ENCODE measurements around the gene FAM107B. TPM values are rescaled to one million over a fixed set of nuclear protein-coding genes. Genes with fewer than 3 reads are reported as not detected.

Gene FAM107B
- total and polyA plus RNA-seq, 2 experiments from 2014 or later: 11.0 to 17.6 TPM

GRCh38 chr10:14782691-14783363 is 8.1 kb upstream of the FAM107B start:
- Histone ChIP-seq H3K79me2 (replicated peaks; ENCODE audit: insufficient read depth) (no peaks in the 10 kb centered on the region), H3K9me2 (ENCODE audit: insufficient read depth) (no peaks in the 10 kb centered on the region), H3K4me1 (ENCODE audit: insufficient read depth) (no peaks in the 10 kb centered on the region), H3K4me3 (no peak overlapping the region), H3K36me3 (ENCODE audit: insufficient read depth) (no peaks in the 10 kb centered on the region), H3K4me2 (no peak overlapping the region), H3F3A (replicated peaks; ENCODE audit: low read depth) (no peaks in the 10 kb centered on the region), H3K27me3 (ENCODE audit: insufficient read depth) (no peaks in the 10 kb centered on the region), H4K20me1 (replicated peaks; ENCODE audit: insufficient read depth) (no peaks in the 10 kb centered on the region), H2AFZ (0 out of 2 replicates have a peak overlapping the region, but pooled peaks have one; percentile 18), H3K27ac (ENCODE audit: low read depth) (no peak overlapping the region)
- no peak overlapping the region for H3K4me3 Mint-ChIP-seq
- H3K4me1 Mint-ChIP-seq: 0 out of 3 replicates have a peak, but pooled peaks cover 3% of the 10 kb centered on the region
- no peaks in the 10 kb centered on the region for H3K36me3 Mint-ChIP-seq (ENCODE audit: low read depth)
- ATAC-seq: no peak
- H3K27me3 Mint-ChIP-seq (ENCODE audit: insufficient read depth, low read depth, poor library complexity): peaks cover 6% of the 10 kb centered on the region
- no peak for TF ChIP-seq CREB1 (CRISPR knock-in tag; IDR thresholded peaks at IDR 0.05; ENCODE audit: low read depth)
- TF ChIP-seq, protein P1, sequence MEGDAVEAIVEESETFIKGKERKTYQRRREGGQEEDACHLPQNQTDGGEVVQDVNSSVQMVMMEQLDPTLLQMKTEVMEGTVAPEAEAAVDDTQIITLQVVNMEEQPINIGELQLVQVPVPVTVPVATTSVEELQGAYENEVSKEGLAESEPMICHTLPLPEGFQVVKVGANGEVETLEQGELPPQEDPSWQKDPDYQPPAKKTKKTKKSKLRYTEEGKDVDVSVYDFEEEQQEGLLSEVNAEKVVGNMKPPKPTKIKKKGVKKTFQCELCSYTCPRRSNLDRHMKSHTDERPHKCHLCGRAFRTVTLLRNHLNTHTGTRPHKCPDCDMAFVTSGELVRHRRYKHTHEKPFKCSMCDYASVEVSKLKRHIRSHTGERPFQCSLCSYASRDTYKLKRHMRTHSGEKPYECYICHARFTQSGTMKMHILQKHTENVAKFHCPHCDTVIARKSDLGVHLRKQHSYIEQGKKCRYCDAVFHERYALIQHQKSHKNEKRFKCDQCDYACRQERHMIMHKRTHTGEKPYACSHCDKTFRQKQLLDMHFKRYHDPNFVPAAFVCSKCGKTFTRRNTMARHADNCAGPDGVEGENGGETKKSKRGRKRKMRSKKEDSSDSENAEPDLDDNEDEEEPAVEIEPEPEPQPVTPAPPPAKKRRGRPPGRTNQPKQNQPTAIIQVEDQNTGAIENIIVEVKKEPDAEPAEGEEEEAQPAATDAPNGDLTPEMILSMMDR (conservative IDR thresholded peaks at IDR 0.05; ENCODE audit: low read depth in 2 of 2): no peak
- no peak for TF ChIP-seq JUNB (IDR thresholded peaks at IDR 0.05; ENCODE audit: unreplicated experiment)
- no peak for TF ChIP-seq EZH2phosphoT487 (IDR thresholded peaks at IDR 0.05; ENCODE audit: unreplicated experiment)
- TF ChIP-seq ZNF114 (CRISPR knock-in tag; IDR thresholded peaks at IDR 0.05): no peak
- no peak overlapping the region for H3K27ac Mint-ChIP-seq
- no peak for DNase-seq (ENCODE audit: low spot score)
- peaks cover 6% of the 10 kb centered on the region; the same call in 1 of the 3 replicates for H3K9me3 Mint-ChIP-seq

DNA sequence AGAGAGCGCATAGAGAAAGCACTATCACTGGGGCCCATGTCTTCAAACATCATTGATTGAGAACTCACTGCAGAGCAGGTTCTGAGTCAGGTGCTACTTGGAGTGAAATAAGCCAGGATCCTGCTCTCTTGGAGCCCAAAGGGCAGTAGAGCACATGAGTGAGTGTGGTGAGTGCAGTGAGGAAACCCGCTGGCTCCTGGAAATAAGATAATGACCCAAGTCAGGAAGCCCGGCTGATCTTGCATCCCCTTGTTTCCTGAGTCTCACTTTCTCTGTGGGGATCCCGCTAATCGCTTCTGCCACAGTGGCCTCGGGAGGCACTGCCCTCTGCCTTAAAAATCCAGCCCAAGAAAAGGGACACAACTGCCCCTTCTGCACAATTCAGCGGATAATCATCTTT is 7.1 kb upstream of the FAM107B start:
- H3F3A ChIP-seq (replicated peaks; ENCODE audit: low read depth): no peaks in the 10 kb centered on the region
- no peaks in the 10 kb centered on the region for H3K79me2 ChIP-seq (replicated peaks; ENCODE audit: insufficient read depth)
- no peak overlapping the region for H3K4me2 ChIP-seq
- H4K20me1 ChIP-seq (replicated peaks; ENCODE audit: insufficient read depth): no peaks in the 10 kb centered on the region
- no peak overlapping the region for H3K4me3 ChIP-seq
- H3K9me2 ChIP-seq (ENCODE audit: insufficient read depth): no peaks in the 10 kb centered on the region
- no peaks in the 10 kb centered on the region for H3K4me1 ChIP-seq (ENCODE audit: insufficient read depth)
- no peaks in the 10 kb centered on the region for H3K36me3 ChIP-seq (ENCODE audit: insufficient read depth)
- Mint-ChIP-seq H3K9me3 (peaks cover 6% of the 10 kb centered on the region; the same call in 1 of the 3 replicates), H3K27me3 (ENCODE audit: insufficient read depth, low read depth, poor library complexity) (peaks cover 6% of the 10 kb centered on the region), H3K4me3 (no peak overlapping the region), H3K36me3 (ENCODE audit: low read depth) (no peaks in the 10 kb centered on the region), H3K4me1 (0 out of 3 replicates have a peak, but pooled peaks cover 3% of the 10 kb centered on the region), H3K27ac (no peak overlapping the region)
- no peaks in the 10 kb centered on the region for H3K27me3 ChIP-seq (ENCODE audit: insufficient read depth)
- peak overlapping the region; percentile 52 for H2AFZ ChIP-seq
- no peak for DNase-seq (ENCODE audit: low spot score)
- ATAC-seq: no peak
- H3K27ac ChIP-seq (ENCODE audit: low read depth): no peak overlapping the region
- TF ChIP-seq ETS1 (IDR thresholded peaks at IDR 0.05) (no peak), STAT1 (IDR thresholded peaks at IDR 0.05; ENCODE audit: unreplicated experiment) (no peak), ZNF114 (CRISPR knock-in tag; IDR thresholded peaks at IDR 0.05) (no peak)

Measured in GM23338 (cell line).